ENCODE data around the gene THBS2.
"Not testable (repeated sequence)": the region's sequence is repeated elsewhere in the genome, so short reads cannot be mapped to it uniquely, and the experiment has no call there.

THBS2 gene

DNA sequence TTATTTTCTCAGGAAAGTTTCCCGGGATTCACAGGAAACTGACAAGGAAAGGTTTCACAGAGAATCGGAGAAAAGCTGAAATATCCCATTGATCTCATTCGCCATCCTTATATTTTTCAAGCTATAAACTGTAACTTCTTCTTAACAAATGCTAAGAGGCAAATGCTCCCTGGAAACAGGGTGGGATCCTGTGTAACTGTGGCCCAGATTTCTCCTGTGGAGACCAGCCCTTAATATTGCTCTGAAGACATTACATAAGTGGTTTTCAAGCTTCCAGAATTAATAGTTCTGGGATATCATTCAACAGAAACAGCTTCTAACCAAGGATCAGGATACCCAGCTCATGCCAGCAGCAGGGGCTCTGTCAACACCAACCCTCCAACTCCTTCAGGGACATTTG is 69.2 kb downstream of the THBS2 start:
- no peak for DNase-seq (ENCODE audit: low spot score)

DNA sequence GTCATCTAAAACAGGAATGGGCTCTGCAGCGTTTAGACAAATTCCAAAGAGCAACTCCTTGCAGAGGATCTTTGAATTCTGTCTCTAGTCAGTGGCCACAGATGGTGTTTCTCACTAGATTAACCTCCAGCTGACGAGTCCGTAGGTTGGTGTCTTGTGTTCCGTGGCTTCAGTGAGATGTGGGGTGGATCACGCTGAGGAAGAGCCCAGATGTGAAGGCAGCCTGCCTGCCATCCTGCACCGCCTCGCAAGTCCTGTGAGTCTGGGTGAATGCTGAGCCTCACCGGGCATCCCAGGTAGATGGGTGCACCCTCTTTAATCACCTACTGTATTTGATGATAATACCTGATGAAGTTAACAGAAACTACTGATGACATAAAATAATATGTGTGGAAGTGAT is 70.4 kb downstream of the THBS2 start:
- no peak for DNase-seq (ENCODE audit: low spot score)

GRCh38 chr6:169179831-169180230 is 73.8 kb downstream of the THBS2 start:
- DNase-seq (ENCODE audit: low spot score) = not testable (repeated sequence)

- peak; percentile 71 for DNase-seq (ENCODE audit: low spot score)
These were observed 76.0 kb downstream of the THBS2 start for GRCh38 chr6:169177516-169178166.

DNA sequence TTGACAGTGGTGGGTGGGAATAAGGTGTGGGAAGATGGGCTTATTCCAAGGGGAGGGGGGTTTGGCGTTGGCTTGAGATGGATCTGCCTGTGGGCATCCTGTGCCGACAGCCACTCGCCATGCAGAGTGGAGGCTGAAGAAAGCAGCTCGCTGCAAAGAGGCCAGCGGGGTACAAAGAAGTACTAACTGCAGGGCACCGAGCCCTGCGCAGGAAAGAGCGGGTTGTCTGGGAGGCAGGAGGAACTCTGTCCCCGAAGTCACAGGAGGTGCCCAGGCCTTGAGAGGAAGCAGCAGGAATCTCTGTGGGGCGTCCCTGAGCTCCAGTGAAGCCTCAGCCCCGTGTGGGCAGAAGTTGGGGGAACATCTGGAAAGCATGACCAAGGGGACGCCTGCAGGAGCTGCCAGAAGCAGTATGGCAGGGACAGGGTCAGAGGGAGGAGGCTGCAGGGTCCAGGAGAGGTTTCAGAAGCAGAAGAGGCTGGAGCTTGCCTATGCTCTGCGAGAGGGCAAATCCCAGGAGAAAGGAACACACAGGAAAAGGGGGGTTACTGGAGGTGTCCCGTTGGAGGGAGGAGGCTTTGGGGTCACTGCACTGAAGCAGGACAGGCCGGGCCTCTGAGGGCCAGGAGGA is 77.2 kb downstream of the THBS2 start:
- DNase-seq (ENCODE audit: low spot score) = no peak

DNA sequence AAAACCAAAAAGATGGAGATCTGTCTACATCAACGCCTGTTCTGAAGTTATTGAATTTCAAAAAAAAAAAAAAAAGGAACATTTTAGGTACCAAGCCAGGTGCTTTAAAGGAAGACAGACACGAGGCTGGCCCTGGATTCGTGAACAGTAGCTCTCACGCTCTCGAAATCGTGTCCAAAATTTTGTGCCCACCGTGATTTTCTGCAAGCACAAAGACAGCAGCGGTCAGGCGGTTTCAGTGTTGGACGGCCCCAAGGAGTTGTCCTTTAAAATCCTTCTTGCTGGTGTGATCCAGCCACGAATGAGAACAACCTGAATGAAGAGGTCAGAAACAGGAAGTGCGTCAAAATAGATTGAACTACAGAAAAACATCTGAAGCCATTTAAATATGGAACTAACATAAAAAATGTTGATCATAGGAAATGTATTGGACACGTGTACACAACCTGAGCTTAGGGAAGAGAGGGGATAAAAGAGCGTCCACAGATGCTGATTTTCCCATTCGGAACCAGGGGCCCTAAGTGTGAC is 78.2 kb downstream of the THBS2 start:
- no peak for DNase-seq (ENCODE audit: low spot score)

- DNase-seq (ENCODE audit: low spot score) = no peak
These were observed 78.9 kb downstream of the THBS2 start for GRCh38 chr6:169174516-169175359.

- no peak for DNase-seq (ENCODE audit: low spot score)
These were observed 79.9 kb downstream of the THBS2 start for GRCh38 chr6:169173532-169174268.

DNA sequence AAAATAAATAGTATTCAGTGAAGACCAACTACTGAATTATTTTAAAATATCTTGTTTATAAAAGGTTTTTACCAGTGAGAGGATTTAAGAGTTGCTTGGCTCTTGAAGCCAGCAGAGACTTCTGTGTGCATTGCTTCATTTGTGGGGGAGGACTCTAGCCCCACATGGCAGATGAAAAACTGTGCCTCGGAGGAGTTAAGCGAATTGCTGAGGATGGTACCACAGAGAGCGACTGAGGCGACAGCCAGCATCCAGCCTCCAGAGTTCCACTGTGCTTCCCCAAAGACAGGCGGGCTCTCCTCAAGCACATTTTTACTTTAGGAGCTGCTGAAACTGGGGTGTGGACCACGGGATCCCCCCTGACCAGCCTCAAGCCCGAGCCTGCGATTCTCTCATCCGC is 80.7 kb downstream of the THBS2 start:
- peak; percentile 31 for DNase-seq (ENCODE audit: low spot score)

GRCh38 chr6:169172456-169172855 is 81.2 kb downstream of the THBS2 start:
- peak; percentile 90 for DNase-seq (ENCODE audit: low spot score)

DNA sequence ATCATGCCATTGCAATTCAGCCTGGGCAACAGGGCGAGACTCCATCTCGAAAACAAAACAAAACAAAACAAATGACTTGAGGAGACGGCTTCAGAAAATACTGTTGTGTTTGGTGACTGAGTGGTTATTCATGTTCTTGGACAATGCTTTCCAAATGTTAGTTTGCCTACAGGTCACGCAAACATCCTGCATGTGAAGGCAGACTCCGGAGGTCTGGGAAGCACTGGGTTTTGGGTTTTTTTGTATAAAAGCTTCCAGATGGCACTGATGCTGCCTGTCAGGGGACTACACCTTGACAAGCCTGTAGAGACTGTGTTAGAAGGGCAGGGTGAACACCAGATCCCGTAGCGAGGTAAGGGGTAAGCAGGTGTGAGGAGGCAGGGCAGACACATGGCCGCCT is 81.7 kb downstream of the THBS2 start:
- DNase-seq (ENCODE audit: low spot score) = peak; percentile 83

- no peak for DNase-seq (ENCODE audit: low spot score)
These were observed 82.6 kb downstream of the THBS2 start for GRCh38 chr6:169171016-169171415.

- DNase-seq (ENCODE audit: low spot score) = no peak
These were observed 83.1 kb downstream of the THBS2 start for GRCh38 chr6:169170583-169170955.

DNA sequence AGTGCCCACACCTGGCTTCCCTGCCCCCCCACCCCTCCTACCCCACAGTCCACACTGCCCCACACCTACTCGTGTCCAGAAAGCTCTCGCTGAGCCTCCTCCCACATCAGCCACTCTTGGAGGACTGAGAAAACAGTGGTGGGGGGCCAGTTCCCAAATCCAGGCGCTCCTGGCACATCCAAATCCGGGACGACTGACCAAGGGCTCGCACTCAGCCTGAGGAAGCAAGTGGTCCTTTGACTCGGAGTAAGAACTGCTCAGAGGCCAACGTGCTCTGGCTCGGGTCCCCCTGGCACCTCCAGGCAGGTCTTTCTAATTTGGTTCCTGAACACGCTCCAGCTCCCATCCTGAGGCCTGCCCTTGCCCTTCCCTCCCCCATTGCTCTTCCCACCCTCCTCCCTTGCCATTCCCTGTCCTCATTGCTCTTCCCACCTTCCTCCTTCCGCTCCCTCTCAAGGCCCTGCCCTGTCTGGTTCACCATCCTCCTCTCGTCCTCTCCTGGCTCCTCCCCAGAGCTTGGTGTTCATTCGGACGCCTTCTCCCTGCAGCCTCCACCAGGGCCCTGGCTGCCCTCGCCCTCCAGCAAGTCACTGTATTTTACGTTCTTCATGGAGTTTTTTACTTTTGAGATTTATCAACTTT is 83.6 kb downstream of the THBS2 start:
- no peak for DNase-seq (ENCODE audit: low spot score)

DNA sequence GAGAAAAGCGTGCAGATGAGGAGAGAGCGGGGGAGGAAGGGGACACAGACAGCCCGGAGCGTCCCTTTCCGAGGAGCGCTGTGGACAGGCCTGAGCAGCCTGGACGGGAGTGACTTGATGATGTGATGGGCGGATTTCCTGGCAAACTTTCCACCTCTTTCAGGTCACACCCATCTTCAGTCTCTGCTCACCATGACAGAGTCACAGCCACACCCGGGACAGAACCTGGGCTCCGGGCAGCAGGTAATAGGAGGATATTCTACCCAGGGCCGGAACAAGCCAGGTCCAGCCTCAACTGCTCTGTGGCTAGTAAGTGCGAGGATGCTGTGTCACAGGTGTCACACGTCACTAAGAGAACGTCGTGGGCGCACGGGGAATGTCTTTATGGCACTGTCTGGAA is 84.3 kb downstream of the THBS2 start:
- DNase-seq (ENCODE audit: low spot score) = peak; percentile 44

DNA sequence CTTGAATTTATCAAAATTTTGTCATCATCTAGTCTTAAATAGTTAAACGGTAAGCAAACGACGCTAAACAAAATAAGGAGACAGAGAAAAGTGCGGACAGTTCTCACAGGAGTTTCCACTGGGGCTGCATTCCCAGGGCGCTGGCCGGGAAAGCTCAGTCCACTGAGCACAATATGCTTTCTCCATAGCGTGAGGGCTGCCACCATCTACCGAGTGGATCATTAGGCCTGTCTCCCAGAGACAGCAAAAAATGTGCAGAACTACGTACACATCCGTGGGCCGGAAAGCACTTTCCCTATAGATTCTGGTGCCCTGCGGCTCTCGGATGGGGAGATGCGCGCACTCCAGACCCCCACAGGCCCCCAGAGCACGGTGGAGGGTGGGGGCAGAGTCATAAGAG is 84.9 kb downstream of the THBS2 start:
- DNase-seq (ENCODE audit: low spot score) = no peak

DNA sequence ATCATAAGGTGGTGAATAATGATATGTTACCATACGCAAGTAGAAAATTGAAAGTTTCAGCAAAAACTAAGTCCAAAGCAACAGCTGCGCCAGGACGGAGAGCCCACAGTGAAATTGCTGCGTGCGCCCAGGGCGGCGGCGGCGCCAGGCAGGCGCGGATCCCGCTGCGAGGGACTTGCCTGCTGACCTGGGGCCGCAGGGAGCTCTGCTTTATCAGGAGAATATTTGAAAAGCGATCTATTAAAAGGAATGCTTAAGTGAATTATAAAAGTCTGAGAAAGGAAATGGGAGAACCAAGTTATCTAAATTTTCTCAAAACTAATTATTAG is 85.4 kb downstream of the THBS2 start:
- no peak for DNase-seq (ENCODE audit: low spot score)

DNA sequence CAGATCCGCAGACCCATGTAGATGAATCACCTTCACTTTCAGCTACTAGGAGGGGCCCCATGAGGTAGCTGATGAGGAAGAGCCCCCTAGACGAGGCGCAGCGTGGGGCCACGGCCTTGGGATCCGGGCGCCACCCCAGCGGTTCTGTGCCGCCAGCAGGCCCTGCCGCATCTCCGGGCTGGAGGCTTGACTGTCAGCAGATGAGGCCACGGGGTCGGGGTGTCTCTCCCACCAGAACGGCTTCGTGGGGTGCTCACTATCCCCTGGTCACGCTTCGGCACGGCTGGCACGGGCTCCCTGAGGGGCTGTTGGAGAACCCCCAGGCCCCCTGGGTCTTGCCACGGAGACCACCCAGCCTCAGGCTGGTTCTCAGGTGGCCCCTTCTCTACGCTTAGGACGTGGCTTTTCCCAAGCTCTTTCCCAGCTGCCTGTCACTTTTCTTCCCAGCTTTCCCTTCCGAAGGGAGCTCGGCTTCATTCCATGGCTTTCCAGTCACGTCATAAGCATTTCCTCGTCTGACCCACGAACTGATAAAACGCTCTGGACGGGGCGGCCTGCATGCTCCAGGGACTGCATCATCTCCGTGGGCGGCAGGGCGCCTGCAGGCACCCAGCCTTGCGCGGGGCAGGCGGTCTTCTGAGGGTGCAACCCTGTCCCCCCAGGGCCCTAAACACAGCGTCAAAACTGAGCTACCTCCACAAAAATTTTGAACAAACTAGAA is 85.9 kb downstream of the THBS2 start:
- DNase-seq (ENCODE audit: low spot score) = peak; percentile 50

DNA sequence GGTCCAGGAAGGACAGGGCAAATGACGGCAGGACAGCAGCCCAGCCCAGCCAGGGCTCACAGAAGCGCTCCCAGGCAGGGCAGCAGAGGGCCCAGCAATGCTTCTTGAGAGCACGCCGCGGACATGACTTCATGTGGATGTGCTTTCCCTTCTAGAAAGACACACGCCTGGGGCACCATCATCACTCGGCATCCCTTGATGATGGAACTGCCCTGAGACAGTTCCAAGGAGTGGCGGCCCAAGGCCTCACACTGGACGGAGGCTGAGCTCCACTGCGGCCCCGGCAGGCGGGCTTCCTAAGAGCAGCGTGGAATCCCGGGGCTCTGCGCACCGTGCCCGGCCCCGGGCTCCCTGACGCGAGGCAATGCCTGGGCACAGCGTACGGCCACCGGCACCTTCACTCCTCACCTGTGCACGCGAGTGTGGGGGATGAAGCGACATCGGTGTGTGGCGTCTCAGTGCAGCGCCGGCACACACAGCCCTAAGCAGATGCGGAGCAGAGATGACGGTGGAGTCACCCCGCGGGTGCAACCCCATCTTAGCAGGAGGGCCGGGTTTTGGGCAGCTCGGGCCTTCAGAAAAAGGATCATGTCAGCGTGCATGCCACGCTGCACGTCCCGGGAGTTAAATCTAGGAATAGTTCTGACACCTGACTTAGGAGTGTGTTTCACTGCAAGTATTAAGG is 86.6 kb downstream of the THBS2 start:
- DNase-seq (ENCODE audit: low spot score) = no peak

Measured in AG08395 (cell line).